PC-3 (cell line): ENCODE measurements around the gene C1QTNF2. TPM values are rescaled to one million over a fixed set of nuclear protein-coding genes. Genes with fewer than 3 reads are reported as not detected.

Experiments
- ATAC-seq: fragments of 200-7000 bp; cut with Tn5 transposase; 2 replicates; pipeline ENCODE4 v1.9.1; 2020; ENCODE audit warnings: mild to moderate bottlenecking, moderate library complexity
- BruUV-seq: library from RNA; stranded (reverse); fragments of 400-500 nt; replicated peaks from 2 replicates; lab custom pipeline; 2021; lab: Mats Ljungman, UMichigan
- CTCF ChIA-PET: fragments of 300-600 bp; sonication (Branson Sonifier 250); formaldehyde crosslinking; loops from one replicate; lab custom pipeline; 2022; ENCODE audit warnings: antibody characterized with exemption; lab: Charles Lee
- POLR2A ChIA-PET: fragments of 300-600 bp; sonication (Branson Sonifier 250); formaldehyde crosslinking; loops from one replicate; lab custom pipeline; 2022; ENCODE audit warnings: antibody characterized with exemption; ENCODE audit not compliant: unreplicated experiment; lab: Charles Lee
- DNase-seq: peaks from one replicate; pipeline ENCODE4 v3.0.0-alpha.2; 2015
- H2AFZ ChIP-seq: fragments of 300-600 bp; sonication (generic); 2 replicates; pipeline ENCODE4 v1.6.0; 2016; ENCODE audit warnings: antibody characterized with exemption, low read length
- H3F3A ChIP-seq: fragments of 300-600 bp; sonication (generic); one replicate; pipeline ENCODE4 v1.6.0; 2017; ENCODE audit warnings: antibody characterized with exemption, low read length, control low read depth, mild to moderate bottlenecking; ENCODE audit not compliant: unreplicated experiment
- H3K27ac ChIP-seq: fragments of 300-600 bp; sonication (generic); 2 replicates; pipeline ENCODE4 v1.5.1; 2016; ENCODE audit warnings: mild to moderate bottlenecking, low read length
- H3K27me3 ChIP-seq: fragments of 300-600 bp; sonication (generic); 2 replicates; pipeline ENCODE4 v1.6.1; 2016; ENCODE audit warnings: low read length, mixed read lengths
- H3K36me3 ChIP-seq: fragments of 300-600 bp; sonication (generic); 2 replicates; pipeline ENCODE4 v1.6.1; 2016; ENCODE audit warnings: low read depth, mixed run types, low read length, mixed read lengths
- H3K4me1 ChIP-seq: fragments of 300-600 bp; sonication (generic); 2 replicates; pipeline ENCODE4 v1.5.1; 2016; ENCODE audit warnings: low read length; ENCODE audit not compliant: insufficient read depth
- H3K4me2 ChIP-seq: fragments of 300-600 bp; sonication (generic); 2 replicates; pipeline ENCODE4 v1.6.0; 2016; ENCODE audit warnings: low read length
- H3K4me3 ChIP-seq: fragments of 300-600 bp; sonication (generic); 2 replicates; pipeline ENCODE4 v1.5.1; 2016; ENCODE audit warnings: mild to moderate bottlenecking, low read length, mixed read lengths
- H3K79me2 ChIP-seq: fragments of 300-600 bp; sonication (generic); 2 replicates; pipeline ENCODE4 v1.6.1; 2017; ENCODE audit warnings: low read length, mixed read lengths
- H3K9ac ChIP-seq: fragments of 300-600 bp; sonication (generic); 2 replicates; pipeline ENCODE4 v1.6.0; 2016; ENCODE audit warnings: mild to moderate bottlenecking, low read length
- H3K9me2 ChIP-seq: fragments of 300-600 bp; sonication (generic); replicated peaks from 2 replicates; pipeline ENCODE4 v1.6.1; 2016; ENCODE audit warnings: mixed run types, low read length, mixed read lengths
- H3K9me3 ChIP-seq: fragments of 300-600 bp; sonication (generic); 2 replicates; pipeline ENCODE4 v1.6.1; 2016; ENCODE audit warnings: low read length, mixed read lengths
- H4K20me1 ChIP-seq: fragments of 300-600 bp; sonication (generic); 2 replicates; pipeline ENCODE4 v1.6.1; 2016; ENCODE audit warnings: low read length, mixed read lengths
- CTCF ChIP-seq: fragments of 300-600 bp; sonication (generic); conservative IDR thresholded peaks from 2 replicates; pipeline ENCODE4 v1.5.1; 2017; ENCODE audit warnings: antibody characterized with exemption, low read depth, mild to moderate bottlenecking, low read length
- EZH2 ChIP-seq: fragments of 300-600 bp; sonication (generic); IDR thresholded peaks from one replicate; pipeline ENCODE4 v1.6.1; 2017; ENCODE audit warnings: antibody characterized with exemption, mild to moderate bottlenecking, low read length; ENCODE audit not compliant: unreplicated experiment
- EZH2phosphoT487 ChIP-seq: fragments of 300-600 bp; sonication (generic); IDR thresholded peaks from 2 replicates; pipeline ENCODE4 v1.6.1; 2018; ENCODE audit warnings: mild to moderate bottlenecking, antibody characterized with exemption, low read length, borderline replicate concordance
- intact Hi-C: fragments of 100-400 bp; cut with micrococcal nuclease; formaldehyde crosslinking; loops from 2 replicates; pipeline ENCODE4 v1.9.0; 2023
- total RNA-seq: library from RNA; depleted of rRNA; stranded (reverse); fragments of >200 nt; gene quantifications from 2 replicates; pipeline ENCODE4 v1.2.3, GENCODE V29; 2014; rRNA removed

C1QTNF2 gene
- total RNA-seq, 1 experiment from 2014 or later = 0.04 TPM

GRCh38 chr5:160298189-160298588, 72.2 kb downstream of the C1QTNF2 start:
- H3K4me1 ChIP-seq = no peaks in the 10 kb centered on the region
- TF ChIP-seq EZH2 = no peak
- no peak for TF ChIP-seq CTCF
- no peak for TF ChIP-seq EZH2phosphoT487
- no peaks in the 10 kb centered on the region for H3K36me3 ChIP-seq
- no peak overlapping the region for H2AFZ ChIP-seq
- H3K79me2 ChIP-seq = no peaks in the 10 kb centered on the region
- H3K9ac ChIP-seq = no peak overlapping the region
- intact Hi-C loops = no loop called here
- H3K27me3 ChIP-seq = no peaks in the 10 kb centered on the region
- no peaks in the 10 kb centered on the region for H3K9me2 ChIP-seq
- no TSS peak for BruUV-seq
- ChIA-PET CTCF (no interaction called here), POLR2A (no interaction called here)
- H3K9me3 ChIP-seq = no peaks in the 10 kb centered on the region
- ATAC-seq = no peak
- no peaks in the 10 kb centered on the region for H3F3A ChIP-seq
- no peak overlapping the region for H3K4me2 ChIP-seq
- no peak for DNase-seq
- no peak overlapping the region for H3K4me3 ChIP-seq
- no peaks in the 10 kb centered on the region for H4K20me1 ChIP-seq
- H3K27ac ChIP-seq = no peak overlapping the region

GRCh38 chr5:160297776-160298175, 72.7 kb downstream of the C1QTNF2 start:
- BruUV-seq = no TSS peak
- POLR2A ChIA-PET = no interaction called here
- Histone ChIP-seq H3K4me2 (no peak overlapping the region), H3K27ac (no peak overlapping the region), H3K79me2 (no peaks in the 10 kb centered on the region), H3K4me1 (no peaks in the 10 kb centered on the region), H3K27me3 (no peaks in the 10 kb centered on the region), H3K9me3 (no peaks in the 10 kb centered on the region), H4K20me1 (no peaks in the 10 kb centered on the region), H3K9me2 (no peaks in the 10 kb centered on the region), H3F3A (no peaks in the 10 kb centered on the region), H3K4me3 (no peak overlapping the region), H3K36me3 (no peaks in the 10 kb centered on the region), H2AFZ (no peak overlapping the region), H3K9ac (no peak overlapping the region)
- DNase-seq (no peak), ATAC-seq (no peak)
- intact Hi-C loops = no loop called here
- no peak for TF ChIP-seq EZH2
- TF ChIP-seq EZH2phosphoT487 = no peak
- no peak for TF ChIP-seq CTCF
- CTCF ChIA-PET = no interaction called here

Other genes with a start within 250 kb of the C1QTNF2 start
- 2.0 TPM in 1 of 2 replicates, not detected in the other for gene FABP6, start 141.1 kb downstream of the C1QTNF2 start, total RNA-seq
- 7.7 and 9.3 TPM in 2 replicates for gene CCNJL, start 58.1 kb downstream of the C1QTNF2 start, total RNA-seq
- gene FAM200C, start 29.4 kb upstream of the C1QTNF2 start, total RNA-seq = 1.5 and 2.6 TPM in 2 replicates
- gene SLU7, start 48.5 kb upstream of the C1QTNF2 start, total RNA-seq = 20.6 and 33.3 TPM in 2 replicates
- gene PTTG1, start 51.2 kb upstream of the C1QTNF2 start, total RNA-seq = 198 and 245 TPM in 2 replicates